PC-9 (cell line): ENCODE results near the gene NR1H3.

ENCODE experiments used
- EZH2 ChIP-seq: fragments of 200-600 bp; sonication (generic); IDR thresholded peaks from 2 replicates; pipeline ENCODE4 v1.8.0; 2017; ENCODE audit warnings: antibody characterized with exemption, low read depth
- TF ChIP-seq, protein P1 (sequence below): fragments of 200-600 bp; sonication (generic); conservative IDR thresholded peaks from 2 replicates; pipeline ENCODE4 v1.6.1; 2017; ENCODE audit warnings: mixed run types, antibody characterized with exemption, mild to moderate bottlenecking, moderate library complexity

DNA sequence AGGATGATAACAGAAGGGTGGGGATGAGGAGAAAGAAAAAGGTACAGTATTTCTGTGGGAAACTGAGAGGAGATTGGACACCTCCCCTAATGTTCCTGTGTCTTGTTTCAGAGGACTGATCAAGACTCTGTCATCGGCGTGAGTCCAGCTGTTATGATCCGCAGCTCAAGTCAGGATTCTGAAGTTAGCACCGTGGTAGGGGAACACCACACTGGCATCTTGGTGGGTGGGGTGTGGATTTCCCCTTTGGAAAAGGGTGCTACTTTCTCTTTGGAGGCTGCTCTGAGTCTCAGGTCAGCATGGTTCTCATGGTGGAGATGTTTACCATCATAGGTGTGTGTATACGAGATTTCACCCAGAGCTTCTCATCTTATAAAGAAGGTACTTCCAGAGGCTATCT lies 37.6 kb downstream of the NR1H3 start:
- TF ChIP-seq, protein P1, sequence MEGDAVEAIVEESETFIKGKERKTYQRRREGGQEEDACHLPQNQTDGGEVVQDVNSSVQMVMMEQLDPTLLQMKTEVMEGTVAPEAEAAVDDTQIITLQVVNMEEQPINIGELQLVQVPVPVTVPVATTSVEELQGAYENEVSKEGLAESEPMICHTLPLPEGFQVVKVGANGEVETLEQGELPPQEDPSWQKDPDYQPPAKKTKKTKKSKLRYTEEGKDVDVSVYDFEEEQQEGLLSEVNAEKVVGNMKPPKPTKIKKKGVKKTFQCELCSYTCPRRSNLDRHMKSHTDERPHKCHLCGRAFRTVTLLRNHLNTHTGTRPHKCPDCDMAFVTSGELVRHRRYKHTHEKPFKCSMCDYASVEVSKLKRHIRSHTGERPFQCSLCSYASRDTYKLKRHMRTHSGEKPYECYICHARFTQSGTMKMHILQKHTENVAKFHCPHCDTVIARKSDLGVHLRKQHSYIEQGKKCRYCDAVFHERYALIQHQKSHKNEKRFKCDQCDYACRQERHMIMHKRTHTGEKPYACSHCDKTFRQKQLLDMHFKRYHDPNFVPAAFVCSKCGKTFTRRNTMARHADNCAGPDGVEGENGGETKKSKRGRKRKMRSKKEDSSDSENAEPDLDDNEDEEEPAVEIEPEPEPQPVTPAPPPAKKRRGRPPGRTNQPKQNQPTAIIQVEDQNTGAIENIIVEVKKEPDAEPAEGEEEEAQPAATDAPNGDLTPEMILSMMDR: no peak
- TF ChIP-seq EZH2: no peak
